HG03521 (cell line): ENCODE measurements around the gene TRAPPC3.

Source experiments
- ATAC-seq: cut with Tn5 transposase; IDR thresholded peaks from one replicate; pipeline ENCODE4 v1.9.1; 2021; ENCODE audit warnings: mild to moderate bottlenecking, moderate library complexity; ENCODE audit not compliant: unreplicated experiment

Gene TRAPPC3

GRCh38 chr1:36087233-36088123, 61.8 kb downstream of the TRAPPC3 start:
- no peak for ATAC-seq
